ENCODE measurements around the gene SMYD3.

DNA sequence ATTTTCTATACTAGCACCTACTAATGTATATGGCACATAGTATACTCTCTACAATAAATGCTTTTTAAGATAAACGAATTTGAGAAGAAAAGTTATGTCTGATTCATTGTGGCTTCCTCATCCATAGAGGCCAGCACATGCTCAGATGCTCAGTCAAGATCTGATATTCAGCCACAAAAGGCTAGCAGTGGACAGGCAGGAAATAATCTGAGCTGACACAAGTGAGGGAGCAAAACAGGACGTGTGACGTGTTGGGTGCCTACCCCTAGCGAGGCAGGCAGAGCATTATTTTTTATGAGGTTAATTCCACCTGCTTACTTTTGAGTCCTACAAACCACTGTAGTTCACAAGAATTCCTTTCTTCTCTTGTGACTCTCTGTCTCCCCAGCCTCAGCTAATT lies 550.9 kb downstream of the SMYD3 start:
- TF ChIP-seq CTCF (IDR thresholded peaks at IDR 0.05) (no peak), POLR2AphosphoS5 (IDR thresholded peaks at IDR 0.05) (no peak), POLR2A (IDR thresholded peaks at IDR 0.05) (no peak), EP300 (IDR thresholded peaks at IDR 0.05) (no peak)

Measured in gastroesophageal sphincter (tissue), 3 donors.